ENCODE measurements around the gene LRRN1. TPM values are rescaled to one million over a fixed set of nuclear protein-coding genes. Genes with fewer than 3 reads are reported as not detected.

The LRRN1 gene
- total RNA-seq, 1 experiment from 2014 or later: 1.2 TPM

DNA sequence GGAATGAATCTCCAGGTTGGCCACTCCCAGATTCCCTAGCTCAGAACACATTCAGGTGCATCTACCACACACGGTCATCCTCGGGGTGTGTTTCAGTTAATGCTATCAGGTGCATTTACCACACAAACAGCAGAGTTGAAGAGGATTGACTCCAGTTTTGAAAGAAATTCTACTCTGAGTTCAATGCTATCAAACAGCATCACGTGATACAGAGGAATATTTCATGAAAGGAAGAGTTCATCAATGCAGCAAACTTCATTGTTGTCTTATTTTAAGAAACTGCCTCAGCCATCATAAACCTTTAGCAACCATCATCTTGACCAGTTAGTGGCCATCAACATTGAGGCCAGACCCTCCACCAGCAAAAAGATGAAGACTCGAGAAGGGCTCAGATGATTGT is 22.6 kb upstream of the LRRN1 start:
- intact Hi-C loops (cut with micrococcal nuclease): no loop called here
- TF ChIP-seq, protein P1, sequence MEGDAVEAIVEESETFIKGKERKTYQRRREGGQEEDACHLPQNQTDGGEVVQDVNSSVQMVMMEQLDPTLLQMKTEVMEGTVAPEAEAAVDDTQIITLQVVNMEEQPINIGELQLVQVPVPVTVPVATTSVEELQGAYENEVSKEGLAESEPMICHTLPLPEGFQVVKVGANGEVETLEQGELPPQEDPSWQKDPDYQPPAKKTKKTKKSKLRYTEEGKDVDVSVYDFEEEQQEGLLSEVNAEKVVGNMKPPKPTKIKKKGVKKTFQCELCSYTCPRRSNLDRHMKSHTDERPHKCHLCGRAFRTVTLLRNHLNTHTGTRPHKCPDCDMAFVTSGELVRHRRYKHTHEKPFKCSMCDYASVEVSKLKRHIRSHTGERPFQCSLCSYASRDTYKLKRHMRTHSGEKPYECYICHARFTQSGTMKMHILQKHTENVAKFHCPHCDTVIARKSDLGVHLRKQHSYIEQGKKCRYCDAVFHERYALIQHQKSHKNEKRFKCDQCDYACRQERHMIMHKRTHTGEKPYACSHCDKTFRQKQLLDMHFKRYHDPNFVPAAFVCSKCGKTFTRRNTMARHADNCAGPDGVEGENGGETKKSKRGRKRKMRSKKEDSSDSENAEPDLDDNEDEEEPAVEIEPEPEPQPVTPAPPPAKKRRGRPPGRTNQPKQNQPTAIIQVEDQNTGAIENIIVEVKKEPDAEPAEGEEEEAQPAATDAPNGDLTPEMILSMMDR (IDR thresholded peaks at IDR 0.05; ENCODE audit: unreplicated experiment): no peak
- DNase-seq (ENCODE audit: unreplicated experiment): no peak
- no peak overlapping the region for H3K27ac Mint-ChIP-seq (ENCODE audit: low read depth, unreplicated experiment)
- H3K4me1 Mint-ChIP-seq (ENCODE audit: insufficient read depth, unreplicated experiment): peaks cover 6% of the 10 kb centered on the region
- no TSS peak for BruUV-seq (replicated peaks)
- no peaks in the 10 kb centered on the region for H3K36me3 Mint-ChIP-seq (ENCODE audit: insufficient read depth, unreplicated experiment)
- peaks cover 16% of the 10 kb centered on the region for H3K9me3 Mint-ChIP-seq (ENCODE audit: unreplicated experiment)
- H3K4me3 Mint-ChIP-seq (ENCODE audit: unreplicated experiment): no peak overlapping the region
- ChIA-PET POLR2A (no interaction called here), CTCF (no interaction called here)
- H3K27me3 Mint-ChIP-seq (ENCODE audit: insufficient read depth, unreplicated experiment): no peaks in the 10 kb centered on the region

DNA sequence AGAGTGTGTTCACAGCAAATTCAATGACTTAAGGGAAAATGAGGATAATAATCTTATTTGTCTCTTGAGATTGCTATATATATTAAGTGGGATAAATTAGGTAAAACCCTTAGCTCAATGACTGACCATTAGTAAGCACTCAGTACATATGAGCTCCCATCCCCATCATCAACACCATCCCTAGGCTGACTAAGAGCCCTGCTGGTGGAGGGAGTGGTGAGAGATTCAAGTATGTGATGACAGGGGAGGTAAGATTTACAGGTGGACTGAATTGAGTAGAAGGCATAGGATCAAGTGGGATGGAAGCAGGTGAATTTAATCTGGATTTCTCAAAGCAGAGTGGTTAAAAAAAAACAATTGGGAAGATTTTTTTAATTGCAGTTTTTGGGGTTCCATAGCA is 21.0 kb upstream of the LRRN1 start:
- H3K36me3 Mint-ChIP-seq (ENCODE audit: insufficient read depth, unreplicated experiment): no peaks in the 10 kb centered on the region
- intact Hi-C loops (cut with micrococcal nuclease): no loop called here
- ChIA-PET POLR2A (no interaction called here), CTCF (interaction anchor here (0.8 kb wide), 1 partner anchor 135 kb away, joined by 3 read pairs; no protein-coding TSS in a partner anchor)
- H3K27ac Mint-ChIP-seq (ENCODE audit: low read depth, unreplicated experiment): no peak overlapping the region
- H3K4me3 Mint-ChIP-seq (ENCODE audit: unreplicated experiment): no peak overlapping the region
- peaks cover 16% of the 10 kb centered on the region for H3K9me3 Mint-ChIP-seq (ENCODE audit: unreplicated experiment)
- no peaks in the 10 kb centered on the region for H3K27me3 Mint-ChIP-seq (ENCODE audit: insufficient read depth, unreplicated experiment)
- no TSS peak for BruUV-seq (replicated peaks)
- peaks cover 6% of the 10 kb centered on the region for H3K4me1 Mint-ChIP-seq (ENCODE audit: insufficient read depth, unreplicated experiment)
- TF ChIP-seq, protein P1 (IDR thresholded peaks at IDR 0.05; ENCODE audit: unreplicated experiment): no peak
- no peak for DNase-seq (ENCODE audit: unreplicated experiment)

DNA sequence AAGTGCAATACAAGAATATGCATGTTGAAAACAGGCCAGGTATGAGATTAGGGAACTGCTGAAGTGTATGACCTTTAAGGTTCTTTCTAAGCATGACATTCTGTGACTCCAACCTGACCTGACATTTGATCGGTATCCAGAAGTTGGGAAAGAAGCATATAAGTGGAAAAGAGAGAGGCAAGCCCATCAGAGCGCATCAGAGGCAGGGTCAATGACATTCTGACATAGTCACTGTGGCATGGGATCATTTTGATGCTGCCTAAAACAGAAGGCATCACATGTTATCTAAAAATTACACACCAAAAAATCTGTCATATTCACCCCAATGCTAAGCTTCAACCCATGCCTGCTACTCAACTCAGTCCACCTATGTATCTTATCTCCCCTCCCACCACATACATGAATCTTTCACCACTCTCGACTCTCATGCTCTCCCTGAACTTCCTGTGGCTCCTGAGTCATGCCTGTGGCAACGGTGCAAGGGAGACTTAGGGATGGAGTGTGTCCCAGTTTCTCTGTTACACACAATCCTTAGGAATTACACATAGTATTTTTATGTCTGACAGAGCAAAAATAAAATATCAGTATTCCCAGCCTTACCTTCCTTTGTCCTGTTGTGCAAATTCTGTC is 20.5 kb upstream of the LRRN1 start:
- Mint-ChIP-seq H3K9me3 (ENCODE audit: unreplicated experiment) (peaks cover 13% of the 10 kb centered on the region), H3K27me3 (ENCODE audit: insufficient read depth, unreplicated experiment) (no peaks in the 10 kb centered on the region), H3K4me3 (ENCODE audit: unreplicated experiment) (no peak overlapping the region), H3K36me3 (ENCODE audit: insufficient read depth, unreplicated experiment) (no peaks in the 10 kb centered on the region), H3K27ac (ENCODE audit: low read depth, unreplicated experiment) (no peak overlapping the region), H3K4me1 (ENCODE audit: insufficient read depth, unreplicated experiment) (peaks cover 6% of the 10 kb centered on the region)
- TF ChIP-seq, protein P1 (IDR thresholded peaks at IDR 0.05; ENCODE audit: unreplicated experiment): no peak
- intact Hi-C loops (cut with micrococcal nuclease): no loop called here
- CTCF ChIA-PET: no interaction called here
- BruUV-seq (replicated peaks): no TSS peak
- peak; percentile 43 for DNase-seq (ENCODE audit: unreplicated experiment)
- POLR2A ChIA-PET: interaction anchor here (0.7 kb wide), 1 partner anchor 295 kb away, joined by 3 read pairs; no protein-coding TSS in a partner anchor

DNA sequence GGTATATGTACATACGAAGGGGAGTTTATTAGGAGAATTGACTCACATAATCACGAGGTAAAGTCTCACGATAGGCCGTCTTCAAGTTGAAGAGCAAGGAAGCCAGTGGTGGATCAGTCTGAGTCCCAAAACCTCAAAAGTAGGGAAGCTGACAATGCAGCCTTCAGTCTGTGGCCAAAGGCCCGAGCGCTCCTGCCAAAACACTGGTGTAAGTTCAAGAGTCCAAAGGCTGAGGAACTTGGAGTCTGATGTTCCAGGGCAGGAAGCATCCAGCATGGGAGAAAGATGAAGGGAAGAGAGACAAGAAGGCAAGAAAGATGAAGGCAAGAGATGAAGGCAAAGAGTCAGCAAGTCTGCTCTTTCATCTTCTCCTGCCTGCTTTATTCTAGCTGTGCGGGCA is 16.8 kb upstream of the LRRN1 start:
- intact Hi-C loops (cut with micrococcal nuclease): no loop called here
- H3K4me3 Mint-ChIP-seq (ENCODE audit: unreplicated experiment): no peak overlapping the region

More for the DNA sequence above, 16.8 kb upstream of the LRRN1 start:
- ChIA-PET POLR2A (no interaction called here), CTCF (interaction anchor here (1.2 kb wide), 1 partner anchor 593 kb away, joined by 5 read pairs; no protein-coding TSS in a partner anchor)
- no peak overlapping the region for H3K27ac Mint-ChIP-seq (ENCODE audit: low read depth, unreplicated experiment)
- no TSS peak for BruUV-seq (replicated peaks)
- no peak for DNase-seq (ENCODE audit: unreplicated experiment)
- H3K9me3 Mint-ChIP-seq (ENCODE audit: unreplicated experiment): no peaks in the 10 kb centered on the region
- TF ChIP-seq, protein P1 (IDR thresholded peaks at IDR 0.05; ENCODE audit: unreplicated experiment): no peak
- H3K27me3 Mint-ChIP-seq (ENCODE audit: insufficient read depth, unreplicated experiment): no peaks in the 10 kb centered on the region
- H3K36me3 Mint-ChIP-seq (ENCODE audit: insufficient read depth, unreplicated experiment): no peaks in the 10 kb centered on the region
- peaks cover 6% of the 10 kb centered on the region for H3K4me1 Mint-ChIP-seq (ENCODE audit: insufficient read depth, unreplicated experiment)

Data from MCF 10A (cell line).